GM21526 (cell line): ENCODE results near the gene TM9SF3.
"Not testable (repeated sequence)": the region's sequence is repeated elsewhere in the genome, so short reads cannot be mapped to it uniquely, and the experiment has no call there.

Source experiments
- ATAC-seq: cut with Tn5 transposase; IDR thresholded peaks from one replicate; pipeline ENCODE4 v1.9.1; 2021; ENCODE audit warnings: moderate library complexity; ENCODE audit not compliant: unreplicated experiment, low FRiP score

TM9SF3 gene

GRCh38 chr10:96570983-96571964, 15.5 kb downstream of the TM9SF3 start:
- no peak for ATAC-seq

DNA sequence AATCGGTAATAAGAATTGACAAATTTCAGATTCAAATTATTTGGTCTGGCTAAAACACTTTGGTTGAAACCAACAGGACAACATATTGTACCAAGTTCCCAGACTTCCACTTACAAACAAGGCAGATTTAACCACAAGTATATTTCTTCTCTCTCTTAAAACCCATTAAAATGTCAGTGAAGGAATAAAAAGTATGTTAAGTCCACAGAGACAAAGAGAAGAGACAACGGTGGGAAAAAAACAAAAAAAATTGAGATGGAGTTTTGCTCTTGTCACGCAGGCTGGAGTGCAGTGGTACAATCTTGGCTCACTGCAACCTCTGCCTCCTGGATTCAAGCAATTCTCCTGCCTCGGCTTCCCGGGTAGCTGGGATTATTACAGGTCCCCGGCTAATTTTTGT, 16.3 kb downstream of the TM9SF3 start:
- no peak for ATAC-seq

GRCh38 chr10:96568402-96568801, 18.4 kb downstream of the TM9SF3 start:
- ATAC-seq, result no peak

DNA sequence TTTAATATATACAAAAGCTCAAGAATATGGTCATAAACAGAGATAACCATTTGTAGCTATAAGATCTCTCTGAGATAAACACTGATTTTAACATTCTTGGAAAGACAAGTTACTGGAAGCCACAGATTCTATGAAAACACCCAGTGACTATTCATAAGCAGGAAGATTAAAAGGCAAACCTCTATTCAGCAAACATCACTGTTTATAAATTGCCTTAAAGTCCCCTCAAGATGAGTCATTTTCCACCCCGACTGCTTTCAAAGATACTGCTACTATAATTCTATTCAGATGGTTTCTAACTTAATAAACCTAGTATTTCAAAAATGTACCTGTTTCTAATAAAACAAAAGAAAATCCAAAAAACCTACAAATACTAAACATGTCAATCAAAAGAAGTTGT, 21.0 kb downstream of the TM9SF3 start:
- ATAC-seq, result no peak

DNA sequence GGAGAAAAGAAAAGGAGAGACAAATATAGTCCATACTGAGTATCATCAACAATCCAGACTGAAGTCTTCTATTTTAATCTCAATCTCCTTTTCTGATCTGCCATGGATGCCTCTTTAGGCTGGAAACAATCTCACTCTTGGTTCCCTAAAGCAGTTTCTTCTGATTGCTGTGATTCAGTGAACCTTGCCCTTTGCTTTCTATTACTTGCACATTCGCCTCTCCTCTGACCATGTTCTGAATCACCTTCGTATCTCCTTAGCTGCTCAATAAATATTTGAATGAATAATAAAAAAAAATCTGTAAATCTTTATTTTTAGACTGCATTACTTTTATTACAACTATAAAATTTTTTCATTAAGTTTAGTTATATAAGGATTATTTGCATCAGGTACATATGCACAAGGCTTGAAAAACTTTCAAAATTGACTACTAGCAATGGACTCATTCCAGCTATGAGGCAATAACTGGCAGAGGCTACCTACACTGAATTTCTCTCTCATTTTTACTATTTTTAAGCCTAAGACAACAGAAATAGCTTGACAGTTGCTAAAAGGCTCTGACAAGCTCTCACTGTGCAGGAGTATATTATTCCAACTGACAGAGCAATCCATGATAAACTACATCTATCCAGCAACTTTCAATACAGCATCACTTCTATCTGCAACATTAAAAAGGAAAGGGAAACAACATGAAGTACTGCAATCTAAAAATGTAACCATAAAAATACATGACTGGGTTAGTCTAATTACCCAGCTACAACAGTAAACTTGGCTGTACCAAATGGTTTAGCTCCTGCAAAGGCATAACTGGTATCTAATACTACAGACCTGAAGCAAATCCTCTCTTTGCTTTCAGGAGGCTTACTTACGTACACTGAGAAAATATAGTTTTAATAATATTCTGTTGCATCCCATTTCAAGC, 25.6 kb downstream of the TM9SF3 start:
- ATAC-seq, result no peak

- ATAC-seq, result no peak
These were observed 26.3 kb downstream of the TM9SF3 start for GRCh38 chr10:96560489-96560888.

DNA sequence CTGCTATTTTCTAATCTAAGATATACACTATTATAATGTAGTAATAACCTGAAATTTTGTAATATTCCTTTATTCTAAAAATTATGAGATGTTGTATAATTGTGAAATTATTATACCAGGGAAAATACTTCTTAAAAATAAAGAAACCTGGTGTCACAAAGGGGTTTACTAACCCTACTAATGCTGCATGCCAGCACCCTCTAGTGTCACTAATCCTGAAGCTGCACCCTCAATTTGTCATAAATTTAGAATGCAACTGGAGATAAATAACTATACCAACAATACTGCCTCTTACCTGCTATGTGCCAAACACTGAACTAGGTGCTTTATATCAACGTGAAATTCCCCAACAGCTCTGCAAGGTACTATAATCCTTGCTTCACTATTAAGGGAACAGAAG, 30.8 kb downstream of the TM9SF3 start:
- ATAC-seq, result no peak

DNA sequence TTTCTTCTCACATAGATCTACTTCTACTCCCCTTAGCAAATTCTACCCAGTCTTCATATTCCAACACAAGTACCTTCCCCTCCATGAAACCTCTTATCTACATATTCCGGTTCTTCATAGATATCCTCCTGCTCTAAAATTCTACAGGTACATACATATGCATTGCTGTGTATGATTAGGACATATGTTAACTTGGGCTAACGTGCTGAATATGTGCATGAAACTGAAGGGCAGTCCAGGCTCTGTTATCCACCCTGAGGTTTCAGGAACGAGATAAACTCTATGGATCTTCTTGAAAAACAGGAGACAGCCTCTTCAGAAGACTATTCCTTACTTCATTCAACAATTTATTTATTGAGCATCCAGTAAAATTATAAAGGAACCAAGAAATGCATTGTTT, 31.5 kb downstream of the TM9SF3 start:
- no peak for ATAC-seq

GRCh38 chr10:96548589-96548988, 38.2 kb downstream of the TM9SF3 start:
- no peak for ATAC-seq

DNA sequence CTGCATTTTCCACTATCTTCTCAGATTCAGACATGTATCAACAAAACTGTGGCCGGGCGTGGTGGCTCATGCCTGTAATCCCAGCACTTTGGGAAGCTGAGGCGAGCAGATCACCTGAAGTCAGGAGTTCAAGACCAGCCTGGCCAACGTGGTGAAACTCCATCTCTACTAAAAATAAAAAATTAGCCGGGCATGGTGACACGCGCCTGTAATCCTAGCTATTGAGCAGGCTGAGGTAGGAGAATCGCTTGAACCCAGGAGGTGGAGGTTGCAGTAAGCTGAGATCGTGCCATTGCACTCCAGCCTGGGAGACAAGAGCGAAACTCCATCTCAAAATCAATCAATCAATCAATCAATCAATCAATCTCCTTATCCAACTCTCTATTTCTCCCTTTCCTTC, 41.3 kb downstream of the TM9SF3 start:
- ATAC-seq, result not testable (repeated sequence)

DNA sequence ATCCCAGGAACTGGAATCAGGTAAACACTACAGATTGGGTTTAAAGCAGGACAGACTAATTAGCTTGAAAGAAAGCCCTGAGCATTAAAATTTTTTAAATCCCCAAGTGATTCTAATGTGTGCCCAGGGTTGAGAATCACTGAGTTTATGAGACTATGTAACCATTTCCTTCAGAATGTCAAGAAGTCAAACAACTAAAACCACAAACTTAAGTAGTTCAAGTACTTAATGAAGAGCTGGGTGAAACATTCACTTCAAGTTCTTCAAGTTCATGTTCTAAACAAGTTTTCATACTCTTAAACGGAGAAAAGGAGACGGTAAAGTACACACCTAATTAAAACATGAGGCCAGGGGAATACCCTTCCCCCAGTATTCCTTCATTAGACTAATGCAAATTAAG, 44.9 kb downstream of the TM9SF3 start:
- ATAC-seq, result no peak

- no peak for ATAC-seq
These were observed 46.6 kb downstream of the TM9SF3 start for GRCh38 chr10:96540240-96540639.

- no peak for ATAC-seq
These were observed 48.1 kb downstream of the TM9SF3 start for GRCh38 chr10:96538683-96539082.

GRCh38 chr10:96536129-96536528, 50.7 kb downstream of the TM9SF3 start:
- no peak for ATAC-seq

GRCh38 chr10:96532523-96532922, 54.3 kb downstream of the TM9SF3 start:
- ATAC-seq, result no peak

GRCh38 chr10:96529634-96530279, 57.1 kb downstream of the TM9SF3 start:
- no peak for ATAC-seq

DNA sequence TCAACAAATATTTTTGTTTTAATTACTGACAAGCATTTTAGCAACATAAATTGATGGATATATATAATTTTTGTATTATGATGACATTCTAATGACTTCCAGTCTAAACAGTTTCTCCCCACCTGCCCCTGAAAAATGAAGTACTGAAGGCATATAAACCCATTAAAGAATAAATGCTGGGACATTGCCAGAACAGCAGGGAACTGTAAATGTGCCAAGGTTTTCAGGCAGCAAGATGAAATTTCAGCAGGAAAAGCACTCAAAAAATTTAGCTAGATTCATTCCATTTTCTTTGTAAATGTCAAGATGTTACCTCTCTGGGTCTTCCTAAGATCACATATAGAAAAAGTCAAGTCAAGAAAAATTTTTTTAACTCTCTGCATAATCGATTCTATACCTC, 62.1 kb downstream of the TM9SF3 start:
- no peak for ATAC-seq

DNA sequence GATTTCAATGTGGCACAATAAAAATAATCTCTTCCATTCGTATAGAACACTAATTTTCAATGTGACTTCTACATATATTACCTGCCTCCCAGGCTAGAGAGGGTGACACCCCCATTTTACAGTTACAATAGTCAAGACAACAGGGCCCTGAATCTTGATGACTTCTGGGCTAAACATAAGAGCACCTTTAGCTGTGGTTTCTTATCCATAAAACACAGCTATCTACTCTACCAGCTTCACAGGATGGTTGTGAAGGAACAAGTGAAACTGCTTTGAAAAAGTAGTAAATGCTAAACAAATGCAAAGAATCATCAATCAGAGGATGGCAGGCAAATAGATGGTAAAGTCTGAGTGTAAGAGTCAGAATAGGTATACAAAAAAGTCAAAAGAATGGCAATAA, 69.5 kb downstream of the TM9SF3 start:
- no peak for ATAC-seq

DNA sequence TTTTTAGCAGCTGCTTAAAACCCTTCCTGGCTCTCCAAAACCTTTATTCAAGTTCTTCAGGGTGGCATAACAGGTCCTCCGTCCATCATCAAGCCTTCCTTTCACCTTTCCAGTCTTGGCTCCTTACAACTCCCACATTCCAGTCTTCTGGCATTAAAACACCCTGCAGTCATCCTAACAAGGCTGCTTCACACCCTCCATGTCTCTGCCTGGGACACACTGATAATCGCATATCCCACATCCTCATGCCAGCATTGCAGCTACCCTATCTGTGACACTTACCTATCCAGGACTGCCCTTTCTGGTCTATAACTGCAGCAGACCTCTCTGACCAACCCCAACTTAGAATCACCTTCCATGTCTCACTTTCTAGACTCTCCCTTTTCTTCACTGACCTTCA, 70.5 kb downstream of the TM9SF3 start:
- ATAC-seq, result no peak

DNA sequence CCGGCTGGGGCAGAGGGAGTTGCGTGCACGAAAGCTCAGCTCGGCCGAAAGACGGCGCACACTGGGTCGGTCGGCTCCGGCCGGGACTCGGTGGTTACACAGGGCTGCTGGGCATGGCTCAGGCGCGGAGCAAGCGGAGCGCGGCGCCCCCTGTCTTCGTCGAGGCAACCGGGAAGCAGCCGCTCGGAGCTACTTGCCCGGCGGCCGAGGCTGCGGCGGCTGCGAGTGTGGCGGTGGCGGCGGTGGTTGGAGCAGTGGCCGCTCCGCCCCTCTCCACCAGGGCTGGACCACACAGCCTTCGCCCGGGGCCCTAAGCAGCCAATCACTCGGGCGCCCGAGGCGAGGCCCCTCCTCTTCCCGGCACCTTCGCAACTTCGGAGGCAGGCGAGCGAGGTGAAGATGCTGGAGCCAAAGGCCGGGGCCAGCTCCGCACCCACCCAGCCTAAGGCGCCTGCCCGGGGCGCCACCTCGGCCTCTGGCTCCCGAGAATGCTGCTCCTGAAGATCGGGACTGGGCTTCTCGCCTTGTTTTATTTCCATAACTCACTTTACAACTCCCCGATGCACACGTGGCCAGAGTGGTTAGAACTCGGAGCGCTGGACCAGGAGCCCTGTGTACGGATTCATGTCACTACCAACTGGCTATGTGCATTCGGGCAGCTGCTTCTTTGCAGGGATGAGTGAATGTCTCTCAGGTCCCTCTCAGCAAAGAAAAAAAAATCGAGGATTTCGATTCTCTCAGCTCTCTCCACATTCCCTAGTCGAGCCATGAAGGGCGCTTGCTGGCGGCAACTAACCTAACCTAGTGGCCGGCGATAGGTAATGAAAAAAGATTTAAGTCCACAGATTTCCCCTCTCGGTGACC, 72.9 kb downstream of the TM9SF3 start, which contains the start of gene TLL2:
Gene TLL2, minus strand, starts transcription at position 229 of the 864 bp plus-strand sequence. CDS start 241 bp downstream, outside the sequence.
- ATAC-seq, result peak; percentile 84
